Suprapubic skin (tissue), 3 donors: ENCODE measurements around the gene METTL25.

Experiments
- CTCF ChIP-seq, 2 donors: fragments of 200-600 bp in 1 of 2; fragments of 450-650 bp in 1 of 2; sonication (generic) in 1 of 2; IDR thresholded peaks; one replicate each; pipeline ENCODE4 v1.5.1; 2016 to 2019; ENCODE audit warnings: antibody characterized with exemption in 2 of 2, mild to moderate bottlenecking in 1 of 2, moderate library complexity in 1 of 2
- EP300 ChIP-seq: sonication (generic); formaldehyde crosslinking; IDR thresholded peaks from one replicate; pipeline ENCODE4 v1.6.1; 2017; ENCODE audit warnings: antibody characterized with exemption
- POLR2A ChIP-seq, 2 donors: fragments of 450-650 bp; IDR thresholded peaks; one replicate each; pipeline ENCODE4 v1.6.1; 2017; ENCODE audit warnings: antibody characterized with exemption in 2 of 2, mild to moderate bottlenecking in 2 of 2, moderate library complexity in 2 of 2

- TF ChIP-seq CTCF (IDR thresholded peaks at IDR 0.05), result no peak
- no peak for TF ChIP-seq POLR2A (IDR thresholded peaks at IDR 0.05)
- TF ChIP-seq EP300, result no peak
Measured at GRCh38 chr12:82448911-82449578, 90.7 kb downstream of the METTL25 start.
